HG03064 (cell line): ENCODE measurements around the gene PRR30.
"Not testable (repeated sequence)": the region's sequence is repeated elsewhere in the genome, so short reads cannot be mapped to it uniquely, and the experiment has no call there.

Experiments used
- ATAC-seq: cut with Tn5 transposase; IDR thresholded peaks from one replicate; pipeline ENCODE4 v1.9.1; 2021; ENCODE audit warnings: low read depth; ENCODE audit not compliant: unreplicated experiment

Gene PRR30

DNA sequence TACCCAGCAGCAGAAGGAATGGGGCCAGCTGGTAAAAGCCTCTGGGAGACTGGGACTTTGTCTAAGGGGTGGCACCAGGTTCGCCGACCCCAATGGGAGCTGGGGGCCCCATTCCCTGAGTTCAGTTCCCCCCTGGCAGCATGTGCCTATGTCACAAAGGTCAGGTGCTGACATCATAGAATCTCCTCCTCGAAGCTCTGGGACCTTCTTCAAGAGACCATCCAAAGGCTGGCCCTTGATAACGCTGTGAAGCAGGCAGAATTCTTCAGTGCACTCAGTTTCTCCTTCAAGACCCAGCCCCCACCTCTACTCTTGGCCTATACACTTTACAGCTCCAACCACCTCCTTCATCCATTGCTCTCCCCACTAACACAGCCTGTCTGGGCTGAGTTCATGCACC lies at the start of gene PRR30:
PRR30 (minus strand) TSS at position 101 of the 400 bp plus-strand sequence. CDS start 1,081 bp downstream, outside the sequence.
- no peak for ATAC-seq

DNA sequence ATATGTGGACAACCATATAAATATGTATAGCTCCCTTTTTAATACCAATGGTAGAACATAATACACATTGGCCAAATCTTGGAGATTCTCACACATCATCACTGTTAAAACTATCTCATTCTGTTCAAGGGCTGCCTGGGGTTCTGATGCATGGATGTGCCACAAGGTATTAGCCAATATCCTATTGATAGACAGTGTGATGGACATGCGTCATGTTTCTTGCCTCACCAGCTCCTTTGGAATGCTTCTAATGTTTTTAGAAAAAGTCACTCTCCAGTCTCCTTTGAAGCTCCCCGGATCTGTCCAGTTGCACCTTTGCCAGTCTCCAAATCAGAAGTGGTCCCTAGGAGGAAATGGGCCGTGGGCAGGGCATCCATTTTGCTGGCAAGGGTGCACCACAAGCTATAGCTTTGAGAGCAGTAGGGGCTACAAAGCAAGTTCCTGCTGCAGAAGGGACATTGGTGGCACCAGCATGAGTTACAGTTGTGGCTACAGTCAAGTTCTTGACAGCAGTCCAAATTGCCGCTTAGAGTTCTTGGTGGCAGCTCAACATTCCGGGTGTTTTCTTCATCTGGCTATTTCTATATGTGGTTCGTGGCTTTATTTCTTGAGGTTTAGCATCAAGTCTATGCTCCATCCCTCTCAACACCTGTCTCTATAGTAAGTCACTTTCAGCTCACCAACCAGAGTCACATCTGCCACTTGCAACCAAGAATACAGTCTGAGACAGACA lies 47.6 kb upstream of the PRR30 start:
- ATAC-seq = no peak

DNA sequence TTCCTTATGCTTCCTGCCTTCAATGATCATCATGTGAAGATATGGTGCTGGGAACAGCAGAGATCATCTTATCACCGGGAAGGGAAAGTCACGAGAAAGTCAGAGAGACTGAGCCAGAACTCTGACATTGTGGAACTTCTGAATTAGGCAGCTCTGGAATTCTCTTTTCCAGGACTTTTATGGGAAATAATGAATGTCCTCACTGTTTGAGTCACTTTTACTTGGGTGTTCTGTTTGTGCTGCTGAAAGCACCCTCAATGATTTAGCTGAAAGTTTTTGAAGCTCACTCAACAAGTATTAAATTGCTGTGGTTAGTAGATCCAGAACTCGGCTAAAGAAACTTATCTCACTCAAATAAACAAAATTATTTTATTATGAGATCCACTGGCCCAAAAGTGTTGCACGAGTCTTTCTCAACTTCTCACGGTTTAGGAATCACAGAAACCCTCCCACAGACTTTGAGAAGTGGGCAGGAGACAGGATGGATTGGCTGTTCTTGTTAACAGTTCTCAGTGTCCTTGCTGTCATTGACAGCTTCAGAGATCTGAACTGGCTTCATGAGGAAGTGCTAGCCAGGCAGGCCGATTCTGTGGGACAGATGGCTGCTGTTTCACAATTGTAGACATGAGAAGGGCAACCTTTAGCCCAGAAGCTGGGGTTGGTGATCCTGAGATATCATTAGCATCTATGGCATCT lies 46.3 kb upstream of the PRR30 start:
- ATAC-seq = no peak

DNA sequence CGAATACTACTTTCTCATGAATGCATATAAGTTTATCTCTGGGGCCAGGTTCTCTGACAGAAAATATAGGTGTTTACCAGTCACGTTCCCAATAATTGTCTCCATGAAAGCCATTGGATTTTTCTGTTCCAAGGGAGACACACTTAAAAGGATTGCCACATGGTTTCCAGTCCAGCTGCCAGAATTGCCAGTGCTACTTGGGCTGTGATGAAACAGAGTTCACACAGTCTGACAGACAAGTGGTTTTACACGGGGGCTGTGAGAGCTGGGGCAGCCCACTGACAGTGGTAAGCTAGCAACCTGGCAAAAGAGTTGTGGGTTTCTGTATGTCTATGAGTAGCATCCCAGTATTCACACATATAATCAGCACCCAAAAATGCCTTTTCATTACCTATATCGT lies 44.9 kb upstream of the PRR30 start:
- ATAC-seq = no peak

DNA sequence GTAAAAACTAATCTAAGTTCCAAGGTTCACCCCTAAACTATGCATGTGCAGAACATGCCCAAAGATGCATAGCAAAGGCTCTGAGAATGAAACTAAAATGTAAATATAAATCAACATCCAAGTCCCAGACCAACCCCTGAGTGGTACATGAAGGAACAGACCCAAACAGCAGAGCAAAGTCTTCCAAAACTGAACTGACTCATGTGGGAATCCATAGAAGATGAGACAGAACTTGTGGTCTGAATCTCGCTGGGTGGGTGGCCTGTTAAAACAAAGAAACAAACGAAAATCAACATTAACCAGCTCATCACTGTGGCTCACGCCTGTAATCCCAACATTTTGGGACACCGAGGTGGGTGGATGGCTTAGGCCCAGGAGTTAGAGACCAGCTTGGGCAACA lies 43.1 kb upstream of the PRR30 start:
- no peak for ATAC-seq

DNA sequence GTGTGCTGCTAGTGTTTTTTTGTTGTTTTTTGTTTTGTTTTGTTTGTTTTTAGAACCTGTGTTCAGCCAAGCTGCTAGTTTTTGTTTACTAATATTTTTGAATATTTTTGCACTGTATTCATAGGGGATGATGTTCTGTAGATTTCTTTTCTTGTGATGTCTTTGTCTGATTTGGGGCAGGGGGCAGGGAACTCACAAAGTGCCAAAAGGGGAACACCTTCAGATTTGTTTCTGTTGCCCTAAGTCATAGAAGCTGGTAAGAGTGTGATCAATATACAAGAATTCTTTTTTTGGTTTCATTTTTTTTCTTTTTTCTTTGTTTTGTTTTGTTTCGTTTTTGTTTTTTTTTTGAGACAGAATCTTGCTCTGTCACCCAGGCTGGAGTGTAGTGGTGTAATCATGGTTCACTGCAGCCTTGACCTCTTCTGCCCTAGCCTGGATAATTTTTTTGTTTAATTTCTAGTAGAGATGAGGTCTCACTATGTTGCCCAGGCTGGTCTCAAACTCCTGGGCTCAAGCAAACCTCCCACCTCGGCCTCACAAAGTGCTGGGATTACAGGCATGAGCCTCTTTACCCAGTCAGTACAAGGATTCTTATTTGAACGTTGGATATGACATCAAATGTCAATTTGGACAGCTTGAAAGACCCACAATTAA lies 40.3 kb upstream of the PRR30 start:
- ATAC-seq = no peak

DNA sequence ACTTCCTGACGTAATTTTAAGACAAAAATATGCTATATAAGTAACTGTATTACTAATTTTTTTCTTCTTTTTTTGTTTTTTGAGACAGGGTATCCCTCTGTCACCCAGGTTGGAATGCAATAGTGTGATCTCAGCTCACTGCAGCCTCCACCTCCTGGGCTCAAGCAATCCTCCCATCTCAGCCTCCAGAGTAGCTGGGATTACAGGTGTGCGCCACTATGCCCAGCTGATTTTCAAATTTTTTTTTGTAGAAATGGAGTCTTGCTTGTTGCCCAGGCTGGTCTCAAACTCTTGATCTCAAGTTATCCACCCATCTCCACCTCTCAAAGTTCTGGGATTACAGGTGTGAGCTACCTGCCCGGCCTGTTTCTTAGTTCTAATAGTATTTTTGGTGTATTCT lies 39.3 kb upstream of the PRR30 start:
- ATAC-seq = no peak

DNA sequence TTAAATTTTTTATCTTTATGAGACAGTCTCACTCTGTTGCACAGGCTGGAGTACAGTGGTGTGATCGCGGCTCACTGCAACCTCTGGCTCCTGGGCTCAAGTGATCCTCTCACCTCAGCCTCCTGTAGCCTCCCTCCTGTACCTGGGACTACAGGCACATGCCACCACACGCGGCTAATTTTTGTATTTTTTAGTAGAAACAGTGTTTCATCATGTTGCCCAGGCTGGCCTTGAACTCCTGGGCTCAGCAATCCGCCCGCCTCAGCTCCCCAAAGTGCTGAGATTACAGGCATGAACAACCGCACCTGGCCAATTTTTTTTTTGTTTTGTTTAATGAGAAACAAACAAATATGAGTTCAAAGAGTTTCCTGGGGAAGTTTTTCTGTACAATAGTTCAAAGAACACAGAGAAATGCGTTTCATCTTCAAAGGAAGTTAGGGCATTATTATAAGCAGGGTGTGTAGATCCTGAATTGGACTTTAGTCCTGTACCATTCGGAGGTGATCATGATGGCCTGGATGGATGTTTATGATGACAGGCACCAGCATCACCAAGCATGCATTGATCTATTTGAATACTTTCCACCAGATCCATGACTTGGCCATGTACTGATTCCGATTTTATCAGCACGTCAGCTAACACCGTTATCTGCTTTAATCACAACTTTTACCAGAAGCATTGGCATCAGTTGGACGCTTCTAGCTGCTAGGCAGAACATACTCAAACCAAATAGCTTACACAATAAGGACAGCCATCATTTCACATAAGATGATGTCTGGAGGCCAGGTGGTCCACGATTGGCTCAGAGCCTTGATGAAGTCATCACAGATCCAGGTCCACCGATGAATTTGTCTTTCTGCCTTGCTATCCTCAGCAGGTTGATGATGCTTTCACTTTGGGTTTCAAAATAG lies 38.5 kb upstream of the PRR30 start:
- no peak for ATAC-seq

DNA sequence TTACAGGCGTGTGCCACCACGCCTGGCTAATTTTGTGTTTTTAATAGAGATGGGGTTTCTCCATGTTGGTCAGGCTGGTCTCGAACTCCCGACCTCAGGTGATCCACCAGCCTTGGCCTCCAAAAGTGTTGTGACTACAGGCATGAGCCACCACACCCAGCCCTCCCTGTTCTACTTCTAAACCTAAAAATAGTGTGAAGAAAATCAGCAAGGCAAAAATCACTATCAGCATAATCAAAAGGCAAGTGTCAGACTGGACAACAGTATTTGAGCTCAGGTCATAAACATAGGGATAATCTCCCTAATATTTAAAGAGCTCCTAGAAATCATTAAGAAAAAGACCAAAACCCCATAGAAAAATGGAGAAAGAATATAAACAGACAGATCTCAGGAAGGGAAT lies 36.6 kb upstream of the PRR30 start:
- not testable (repeated sequence) for ATAC-seq

DNA sequence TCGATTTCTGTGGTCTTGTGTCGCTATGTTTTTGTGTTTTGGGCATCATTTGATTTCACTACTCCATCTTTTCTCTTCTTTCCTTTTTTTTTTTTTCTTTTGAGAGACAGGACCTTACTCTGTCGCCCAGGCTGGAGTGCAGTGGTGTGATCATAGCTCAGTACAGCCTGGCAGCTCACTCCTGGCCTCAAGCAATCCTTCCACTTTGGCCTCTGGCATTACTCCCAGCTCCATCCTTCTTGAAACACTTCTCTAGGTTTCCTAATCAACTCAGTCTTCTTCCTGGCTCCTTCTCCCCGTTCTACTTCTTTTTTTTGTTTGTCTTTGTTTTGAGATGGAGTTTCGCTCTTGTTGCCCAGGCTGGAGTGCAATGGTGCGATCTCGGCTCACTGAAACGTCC lies 36.1 kb upstream of the PRR30 start:
- no peak for ATAC-seq

DNA sequence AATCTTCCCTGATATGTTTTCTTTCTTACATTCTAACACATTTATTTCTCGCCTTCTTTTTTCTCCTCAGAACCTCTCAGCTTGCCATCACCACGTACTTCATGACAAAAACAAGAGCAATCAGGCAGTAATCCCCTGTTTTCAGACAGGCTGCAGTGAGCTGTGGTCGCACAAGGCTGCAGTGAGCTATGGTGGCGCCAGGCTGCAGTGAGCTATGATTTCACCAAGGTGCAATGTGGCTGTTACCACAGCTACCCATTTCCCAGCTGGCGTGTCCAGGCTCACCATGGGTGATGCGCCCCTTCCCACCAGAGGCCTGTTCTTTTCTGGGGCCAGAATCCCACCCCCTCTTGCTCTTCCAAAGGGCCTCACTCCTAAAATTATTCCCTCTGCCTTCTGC lies 35.4 kb upstream of the PRR30 start:
- ATAC-seq = no peak

DNA sequence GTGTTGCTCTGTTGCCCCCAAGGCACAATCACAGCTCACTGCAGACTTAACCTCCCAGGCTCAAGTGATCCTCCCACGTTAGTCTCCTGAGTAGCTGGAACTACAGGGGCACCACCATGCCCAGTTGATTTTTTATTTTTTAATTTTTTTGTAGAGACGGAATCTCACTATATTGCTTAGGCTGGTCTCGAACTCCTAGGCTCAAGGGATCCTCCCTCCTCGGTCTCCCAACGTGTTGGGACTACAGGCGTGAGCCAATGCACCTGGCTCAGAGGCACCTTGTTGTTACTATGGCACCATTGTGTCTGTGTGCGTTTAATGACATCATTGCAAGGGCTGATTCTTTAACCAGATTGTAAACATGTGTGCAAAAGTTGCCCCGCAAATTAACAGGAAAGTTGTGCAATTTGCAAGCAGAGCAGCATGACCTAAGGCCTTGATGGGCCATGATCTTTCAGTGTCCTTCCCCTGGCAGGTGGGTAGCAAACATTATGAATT lies 32.2 kb upstream of the PRR30 start:
- no peak for ATAC-seq

DNA sequence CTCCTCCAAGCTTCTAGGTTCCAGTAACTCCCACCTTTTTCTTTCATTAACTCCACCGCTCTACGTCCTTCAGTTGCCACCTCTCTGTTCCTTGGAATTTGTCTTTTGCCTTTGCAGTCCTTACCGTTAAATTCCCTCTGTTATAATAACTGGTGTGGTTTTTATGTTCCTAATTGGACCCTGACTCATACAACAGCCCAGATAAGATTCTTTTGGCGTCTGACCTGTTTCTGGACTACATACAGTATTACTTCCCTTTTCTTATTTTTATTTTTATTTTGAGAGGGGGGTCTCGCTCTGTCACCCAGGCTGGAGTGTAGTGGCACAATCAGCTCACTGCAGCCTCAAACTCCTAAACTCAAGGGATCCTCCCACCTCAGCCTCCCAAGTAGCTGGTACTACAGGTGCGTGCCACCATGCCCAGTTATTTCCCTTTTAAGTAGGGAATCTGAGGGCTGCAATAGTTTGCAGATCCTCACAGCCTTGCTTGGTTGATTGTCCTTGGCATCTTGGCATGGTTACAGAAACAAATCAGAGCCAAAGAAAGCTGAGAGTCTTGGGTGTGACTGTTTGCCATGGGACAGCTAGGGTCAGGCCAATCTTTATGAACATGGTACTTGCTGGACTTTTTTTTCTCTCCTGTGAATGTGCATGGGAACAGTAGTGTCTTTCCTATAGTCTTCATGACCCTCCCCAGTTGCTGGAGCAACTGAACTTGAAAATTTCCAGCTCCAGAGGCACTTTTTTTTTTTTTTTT lies 31.5 kb upstream of the PRR30 start:
- ATAC-seq = no peak

DNA sequence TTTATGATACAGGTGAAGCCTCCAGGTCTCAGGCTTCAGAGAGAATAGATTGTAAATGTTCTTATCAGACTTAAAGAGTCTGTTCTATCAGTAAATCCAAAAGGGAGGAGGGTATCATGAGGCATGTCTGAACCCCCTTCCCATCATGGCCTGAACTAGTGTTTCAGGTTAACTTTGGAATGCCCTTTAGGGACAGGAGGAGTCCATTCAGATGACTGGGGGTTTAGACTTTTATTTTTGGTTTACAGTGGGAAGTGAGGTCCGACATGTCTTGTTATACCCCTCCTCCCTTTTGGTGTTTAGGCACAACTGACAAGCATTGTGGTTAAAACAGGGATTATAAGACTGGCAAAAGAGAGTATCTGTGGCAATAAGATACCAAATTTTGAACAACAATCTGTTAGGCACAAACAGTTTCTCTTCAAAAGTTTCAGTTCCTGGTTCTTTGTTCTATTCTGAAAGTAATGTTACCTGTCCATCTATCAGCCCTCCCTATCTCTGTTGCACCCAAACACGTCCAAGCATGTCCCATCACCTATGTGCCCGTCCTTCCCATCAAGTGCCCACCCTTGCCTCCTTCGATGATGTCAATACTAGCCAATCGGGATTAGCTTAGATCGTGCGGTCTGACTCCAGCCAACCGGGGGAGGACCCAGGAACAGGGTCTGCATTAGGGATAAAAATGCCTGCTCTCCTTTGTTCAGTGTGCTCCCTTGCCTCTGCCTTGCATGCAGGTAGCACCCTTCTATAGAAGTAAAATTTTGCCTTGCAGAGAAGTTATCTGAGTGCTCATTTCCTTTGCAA lies 26.0 kb upstream of the PRR30 start:
- ATAC-seq = no peak

DNA sequence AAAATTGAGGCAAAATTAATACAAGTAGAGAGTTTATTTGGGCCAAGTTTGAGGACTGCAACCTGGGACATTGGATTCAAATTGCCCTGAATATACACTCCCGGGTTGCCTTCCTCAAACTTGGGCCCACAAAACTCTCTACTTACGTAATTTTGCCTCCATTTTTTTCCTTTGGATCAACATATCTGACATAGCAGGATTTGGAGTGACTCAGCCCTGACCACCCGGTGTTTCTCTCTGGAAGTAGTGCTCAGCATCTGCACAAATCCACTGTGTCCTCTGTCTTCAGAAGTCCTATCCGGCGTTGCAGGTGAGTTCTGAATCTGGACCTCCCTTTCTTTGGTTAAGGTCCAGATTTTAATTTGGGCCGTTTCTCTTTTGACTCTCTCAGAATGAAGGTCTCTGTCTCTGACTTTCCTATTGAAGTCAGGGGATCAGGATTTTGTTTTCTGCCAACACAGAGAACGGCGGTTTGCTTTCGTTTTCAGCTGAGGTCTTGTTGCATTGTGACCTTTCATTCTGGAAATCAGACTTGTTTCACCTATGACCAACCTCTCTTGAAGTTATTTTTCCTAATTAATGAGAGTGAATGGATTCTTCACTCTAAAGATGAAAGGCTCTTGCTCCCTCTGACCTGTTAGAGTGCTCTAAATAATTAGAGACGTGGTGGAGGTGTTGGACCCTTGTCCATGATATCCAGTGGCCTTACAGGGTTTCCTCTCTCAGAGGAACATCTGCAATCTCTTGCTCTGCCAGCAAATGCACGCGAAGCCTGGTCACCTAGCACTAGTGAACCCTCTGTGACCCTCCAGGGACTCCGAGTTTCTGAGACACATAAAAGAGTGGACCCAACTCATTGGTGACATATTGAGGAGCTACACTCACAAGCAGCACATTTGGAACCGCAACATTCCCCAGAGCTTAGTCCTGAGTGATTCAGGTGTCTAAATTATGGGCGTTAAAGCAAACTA lies 23.2 kb upstream of the PRR30 start:
- ATAC-seq = no peak

DNA sequence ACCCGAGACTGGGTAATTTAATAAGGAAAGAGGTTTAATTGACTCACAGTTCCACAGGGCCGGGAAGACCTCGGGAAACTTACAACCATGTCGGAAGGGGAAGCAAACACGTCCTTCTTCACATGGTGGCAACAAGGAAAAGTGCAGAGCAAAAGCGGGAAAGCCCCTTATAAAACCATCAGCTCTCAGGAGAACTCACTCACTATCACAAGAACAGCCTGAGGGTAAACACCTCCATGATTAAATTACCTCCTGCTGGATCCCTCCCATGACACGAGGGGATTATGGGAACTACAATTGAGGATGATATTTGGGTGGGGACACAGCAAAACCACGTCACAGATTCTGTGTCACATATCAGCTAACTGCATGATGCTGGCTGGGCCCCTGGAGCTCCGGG lies 21.0 kb upstream of the PRR30 start:
- no peak for ATAC-seq

DNA sequence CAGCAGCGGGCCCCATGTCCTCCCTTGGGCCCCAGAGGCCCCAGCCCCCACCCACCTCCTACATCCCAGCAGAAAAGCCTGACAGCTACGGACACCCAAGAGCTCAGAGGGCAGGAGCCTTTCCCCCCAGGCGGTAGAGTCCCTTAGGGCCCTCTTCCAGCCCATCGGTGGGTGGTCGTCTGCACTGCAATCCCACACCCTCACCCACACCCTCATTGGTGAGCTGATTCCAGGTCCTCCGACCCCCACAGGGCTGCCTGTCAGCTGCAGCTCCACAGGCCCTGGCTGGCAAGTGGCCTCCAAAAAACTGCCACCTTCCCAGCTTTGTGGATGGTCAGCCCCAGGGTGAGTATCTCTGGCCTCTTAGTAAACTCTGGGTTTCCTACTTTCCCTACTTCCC lies 20.1 kb upstream of the PRR30 start:
- ATAC-seq = no peak

DNA sequence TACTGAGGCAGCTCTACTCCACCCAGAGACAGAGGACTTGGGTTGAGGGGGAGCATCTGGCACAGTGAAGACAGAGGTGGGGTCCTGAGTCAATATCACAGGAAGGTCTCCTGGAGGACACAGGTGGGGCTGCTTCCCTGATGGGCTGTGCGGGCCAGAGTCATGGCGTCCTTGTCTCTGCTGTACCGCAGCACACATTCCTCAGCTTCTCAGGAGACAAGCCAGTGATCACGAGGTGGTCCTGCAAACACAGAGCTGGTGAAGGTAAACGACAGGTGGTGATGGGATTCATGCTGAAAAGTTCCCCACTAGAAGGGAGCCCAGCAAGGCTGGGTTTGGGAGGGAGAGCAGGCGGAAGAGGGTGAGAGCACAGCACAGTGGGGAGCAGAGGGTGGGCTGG lies 19.3 kb upstream of the PRR30 start:
- no peak for ATAC-seq
